HepG2 (cell line): ENCODE results near the gene PRKCE. TPM values are rescaled to one million over a fixed set of nuclear protein-coding genes. Genes with fewer than 3 reads are reported as not detected.

ENCODE experiments used
- BCLAF1 ChIP-seq: fragments of 450-650 bp; IDR thresholded peaks from 2 replicates; pipeline ENCODE4 v1.6.1; 2017; ENCODE audit warnings: mild to moderate bottlenecking
- IRX3 ChIP-seq: sonication (generic); formaldehyde crosslinking; IDR thresholded peaks from 2 replicates; pipeline ENCODE4 v1.8.1; 2023; ENCODE audit warnings: mild to moderate bottlenecking, low read depth, missing genetic modification reagents, borderline replicate concordance
- KMT2A ChIP-seq: sonication (generic); formaldehyde crosslinking; IDR thresholded peaks from 2 replicates; pipeline ENCODE4 v1.4.0; 2020; ENCODE audit warnings: missing genetic modification reagents
- NFATC3 ChIP-seq: sonication (generic); formaldehyde crosslinking; IDR thresholded peaks from 2 replicates; pipeline ENCODE4 v1.5.1; 2020; ENCODE audit warnings: mild to moderate bottlenecking, missing genetic modification reagents
- RELA ChIP-seq: sonication (generic); formaldehyde crosslinking; IDR thresholded peaks from 2 replicates; pipeline ENCODE4 v1.4.0; 2020; ENCODE audit warnings: missing genetic modification reagents
- REST ChIP-seq, 2 experiments: IDR thresholded peaks; 2 replicates each; pipeline ENCODE4 v1.6.1; 2011 to 2012; ENCODE audit warnings: low read length in 2 of 2, borderline replicate concordance in 1 of 2, low read depth in 1 of 2, mild to moderate bottlenecking in 1 of 2, moderate library complexity in 1 of 2
- SCMH1 ChIP-seq: sonication (generic); formaldehyde crosslinking; IDR thresholded peaks from 2 replicates; pipeline ENCODE4 v1.9.0; 2021; ENCODE audit warnings: missing genetic modification reagents, mild to moderate bottlenecking, borderline replicate concordance
- SRSF1 ChIP-seq: fragments of 200-400 bp; formaldehyde crosslinking; optimal IDR thresholded peaks from 2 replicates; pipeline ENCODE3; 2017; ENCODE audit warnings: mild to moderate bottlenecking, low read depth, low read length, moderate library complexity
- SRSF9 ChIP-seq: fragments of 200-400 bp; formaldehyde crosslinking; IDR thresholded peaks from 2 replicates; pipeline ENCODE4 v1.6.1; 2018; ENCODE audit warnings: borderline replicate concordance, mild to moderate bottlenecking, low read depth, low read length; ENCODE audit not compliant: insufficient read depth, poor library complexity, severe bottlenecking
- SRY ChIP-seq: sonication (generic); formaldehyde crosslinking; IDR thresholded peaks from 2 replicates; pipeline ENCODE4 v1.8.0; 2022; ENCODE audit warnings: mild to moderate bottlenecking, missing genetic modification reagents
- STAT5B ChIP-seq: sonication (generic); formaldehyde crosslinking; IDR thresholded peaks from 2 replicates; pipeline ENCODE4 v1.4.0; 2020; ENCODE audit warnings: missing genetic modification reagents
- THRA ChIP-seq: sonication (generic); formaldehyde crosslinking; IDR thresholded peaks from 2 replicates; pipeline ENCODE4 v1.4.0; 2020; ENCODE audit warnings: missing genetic modification reagents, borderline replicate concordance
- ZFX ChIP-seq: sonication (generic); formaldehyde crosslinking; IDR thresholded peaks from 2 replicates; pipeline ENCODE4 v1.4.0; 2020; ENCODE audit warnings: mild to moderate bottlenecking, low read depth, missing genetic modification reagents, moderate library complexity
- ZNF432 ChIP-seq: sonication (generic); formaldehyde crosslinking; IDR thresholded peaks from 2 replicates; pipeline ENCODE4 v1.5.0; 2020; ENCODE audit warnings: missing genetic modification reagents, mild to moderate bottlenecking, borderline replicate concordance
- ZNF549 ChIP-seq: sonication (generic); formaldehyde crosslinking; IDR thresholded peaks from 2 replicates; pipeline ENCODE4 v1.5.0; 2020; ENCODE audit warnings: missing genetic modification reagents
- ZNF704 ChIP-seq: sonication (generic); formaldehyde crosslinking; IDR thresholded peaks from 2 replicates; pipeline ENCODE4 v1.8.1; 2023; ENCODE audit warnings: mild to moderate bottlenecking, inconsistent platforms, moderate library complexity, missing genetic modification reagents, borderline replicate concordance
- ZNF720 ChIP-seq: sonication (generic); formaldehyde crosslinking; IDR thresholded peaks from 2 replicates; pipeline ENCODE4 v1.4.0; 2020; ENCODE audit warnings: missing genetic modification reagents
- ZNF766 ChIP-seq: sonication (generic); formaldehyde crosslinking; IDR thresholded peaks from 2 replicates; pipeline ENCODE4 v1.5.0; 2020; ENCODE audit warnings: missing genetic modification reagents, borderline replicate concordance
- ZSCAN31 ChIP-seq: sonication (generic); formaldehyde crosslinking; IDR thresholded peaks from 2 replicates; pipeline ENCODE4 v1.5.0; 2020; ENCODE audit warnings: low read depth, mild to moderate bottlenecking, missing genetic modification reagents
- ZZZ3 ChIP-seq: sonication (generic); formaldehyde crosslinking; IDR thresholded peaks from 2 replicates; pipeline ENCODE4 v1.4.0; 2020; ENCODE audit warnings: missing genetic modification reagents, mild to moderate bottlenecking, borderline replicate concordance
- polyA plus RNA-seq, 8 experiments: library from polyadenylated mRNA; depleted of rRNA in 3 of 8; stranded (reverse) in 7 of 8; unstranded in 1 of 8; fragments of >200 nt; fragmentation: Illumina TruSeq in 4 of 8; extraction: Trizol in 4 of 8; gene quantifications; 2 replicates each; pipeline versions ENCODE4 v1.2.1 to v1.2.3, GENCODE V29; 2011 to 2016; ENCODE audit warnings: low read depth in 4 of 8, missing spikeins in 1 of 8, mixed read lengths in 1 of 8; ENCODE audit not compliant: insufficient read depth in 1 of 8
- total RNA-seq, 5 experiments: library from RNA; depleted of rRNA; stranded (reverse); fragments of >200 nt; fragmentation: Illumina TruSeq; extraction: Trizol; gene quantifications; 2 replicates each; pipeline ENCODE4 v1.2.3, GENCODE V29; 2016; ENCODE audit warnings: low read depth in 1 of 5

PRKCE gene
- total and polyA plus RNA-seq, 2 of the 13 experiments (the other 11 are each of a cell fraction or from before 2014, with no cell fraction given) = 1.0 to 3.9 TPM

- TF ChIP-seq SRSF9 (no peak), ZSCAN31 (CRISPR knock-in tag) (no peak), ZNF704 (CRISPR knock-in tag) (no peak), THRA (peak; percentile 68), STAT5B (CRISPR knock-in tag) (no peak), BCLAF1 (no peak), REST (IDR thresholded peaks at IDR 0.05; ENCODE audit: borderline replicate concordance in 1 of 2, low read depth in 1 of 2, low read length in 2 of 2) (no peak), SRSF1 (no peak), SCMH1 (no peak), RELA (CRISPR knock-in tag) (0 out of 2 replicates have a peak, but pooled peaks have one; percentile 39), ZNF720 (no peak), ZNF432 (no peak), KMT2A (CRISPR knock-in tag) (no peak), ZNF549 (CRISPR knock-in tag) (no peak), NFATC3 (0 out of 2 replicates have a peak, but pooled peaks have one; percentile 41), SRY (CRISPR knock-in tag) (no peak), IRX3 (CRISPR knock-in tag) (no peak), ZFX (CRISPR knock-in tag) (0 out of 2 replicates have a peak, but pooled peaks have one; percentile 19), ZZZ3 (CRISPR knock-in tag) (no peak), ZNF766 (no peak)
Observed at GRCh38 chr2:46062637-46063412, 411.4 kb downstream of the PRKCE start (continued).
